ENCODE measurements around the gene STK26. TPM values are rescaled to one million over a fixed set of nuclear protein-coding genes. Genes with fewer than 3 reads are reported as not detected.

Gene STK26
- total RNA-seq, 1 experiment from 2014 or later = 49.5 TPM

- H3K9me2 ChIP-seq (replicated peaks; ENCODE audit: insufficient read depth, low read length) = no peaks in the 10 kb centered on the region
- H3K79me2 ChIP-seq (ENCODE audit: low read length) = peaks cover 53% of the 10 kb centered on the region
- H3K4me3 ChIP-seq (ENCODE audit: low read length) = peak overlapping the region; percentile 78
- no peaks in the 10 kb centered on the region for H3K27me3 ChIP-seq (ENCODE audit: low read length)
- peak overlapping the region; percentile 40; the same call in 1 of the 2 replicates for H2AFZ ChIP-seq (ENCODE audit: low read length)
- 0 out of 2 replicates have a peak overlapping the region, but pooled peaks have one; percentile 53 for H3K27ac ChIP-seq (ENCODE audit: low read length)
- peak overlapping the region; percentile 68 for H3K4me2 ChIP-seq (ENCODE audit: low read depth, low read length, poor library complexity, severe bottlenecking)
- H3K9me3 ChIP-seq (ENCODE audit: low read length) = no peaks in the 10 kb centered on the region
- H3K9ac ChIP-seq (ENCODE audit: low read length) = peak overlapping the region; percentile 82
- 0 out of 2 replicates have a peak, but pooled peaks cover 3% of the 10 kb centered on the region for H3K36me3 ChIP-seq (ENCODE audit: insufficient read depth, low read length)
- peak; percentile 65 for DNase-seq
- peaks cover 25% of the 10 kb centered on the region for H3K4me1 ChIP-seq (ENCODE audit: low read length)
- no peaks in the 10 kb centered on the region for H4K20me1 ChIP-seq (ENCODE audit: insufficient read depth, low read depth, low read length)
Observed at GRCh38 chrX:132023896-132024386, 839 bp downstream of the STK26 start.

GRCh38 chrX:132025041-132025440 is 1.9 kb downstream of the STK26 start:
- peaks cover 30% of the 10 kb centered on the region for H3K4me1 ChIP-seq (ENCODE audit: low read length)
- H2AFZ ChIP-seq (ENCODE audit: low read length) = no peak overlapping the region
- no peaks in the 10 kb centered on the region for H3K9me3 ChIP-seq (ENCODE audit: low read length)
- no peak overlapping the region for H3K27ac ChIP-seq (ENCODE audit: low read length)
- H3K9ac ChIP-seq (ENCODE audit: low read length) = peak overlapping the region; percentile 82
- H4K20me1 ChIP-seq (ENCODE audit: insufficient read depth, low read depth, low read length) = no peaks in the 10 kb centered on the region
- peaks cover 64% of the 10 kb centered on the region for H3K79me2 ChIP-seq (ENCODE audit: low read length)
- no peaks in the 10 kb centered on the region for H3K9me2 ChIP-seq (replicated peaks; ENCODE audit: insufficient read depth, low read length)
- DNase-seq = no peak
- peak overlapping the region; percentile 68 for H3K4me2 ChIP-seq (ENCODE audit: low read depth, low read length, poor library complexity, severe bottlenecking)
- H3K27me3 ChIP-seq (ENCODE audit: low read length) = no peaks in the 10 kb centered on the region
- 0 out of 2 replicates have a peak, but pooled peaks cover 3% of the 10 kb centered on the region for H3K36me3 ChIP-seq (ENCODE audit: insufficient read depth, low read length)
- peak overlapping the region; percentile 78 for H3K4me3 ChIP-seq (ENCODE audit: low read length)

GRCh38 chrX:132030264-132030663 is 7.2 kb downstream of the STK26 start:
- no peak overlapping the region for H3K9ac ChIP-seq (ENCODE audit: low read length)
- H3K27me3 ChIP-seq (ENCODE audit: low read length) = no peaks in the 10 kb centered on the region
- no peak overlapping the region for H3K27ac ChIP-seq (ENCODE audit: low read length)
- no peaks in the 10 kb centered on the region for H3K9me3 ChIP-seq (ENCODE audit: low read length)
- H3K4me1 ChIP-seq (ENCODE audit: low read length) = peaks cover 26% of the 10 kb centered on the region
- 0 out of 2 replicates have a peak, but pooled peaks cover 3% of the 10 kb centered on the region for H3K36me3 ChIP-seq (ENCODE audit: insufficient read depth, low read length)
- no peaks in the 10 kb centered on the region for H4K20me1 ChIP-seq (ENCODE audit: insufficient read depth, low read depth, low read length)
- peaks cover 94% of the 10 kb centered on the region for H3K79me2 ChIP-seq (ENCODE audit: low read length)
- H3K4me3 ChIP-seq (ENCODE audit: low read length) = no peak overlapping the region
- DNase-seq = no peak
- H2AFZ ChIP-seq (ENCODE audit: low read length) = no peak overlapping the region
- no peaks in the 10 kb centered on the region for H3K9me2 ChIP-seq (replicated peaks; ENCODE audit: insufficient read depth, low read length)
- no peak overlapping the region for H3K4me2 ChIP-seq (ENCODE audit: low read depth, low read length, poor library complexity, severe bottlenecking)

GRCh38 chrX:132031867-132032266 is 8.8 kb downstream of the STK26 start:
- H2AFZ ChIP-seq (ENCODE audit: low read length) = no peak overlapping the region
- DNase-seq = no peak
- H3K36me3 ChIP-seq (ENCODE audit: insufficient read depth, low read length) = 0 out of 2 replicates have a peak, but pooled peaks cover 3% of the 10 kb centered on the region
- no peaks in the 10 kb centered on the region for H3K27me3 ChIP-seq (ENCODE audit: low read length)
- H3K79me2 ChIP-seq (ENCODE audit: low read length) = peaks cover 93% of the 10 kb centered on the region
- H4K20me1 ChIP-seq (ENCODE audit: insufficient read depth, low read depth, low read length) = no peaks in the 10 kb centered on the region
- H3K27ac ChIP-seq (ENCODE audit: low read length) = no peak overlapping the region
- no peak overlapping the region for H3K4me3 ChIP-seq (ENCODE audit: low read length)
- H3K9me2 ChIP-seq (replicated peaks; ENCODE audit: insufficient read depth, low read length) = no peaks in the 10 kb centered on the region
- no peak overlapping the region for H3K9ac ChIP-seq (ENCODE audit: low read length)
- no peaks in the 10 kb centered on the region for H3K9me3 ChIP-seq (ENCODE audit: low read length)
- peaks cover 24% of the 10 kb centered on the region for H3K4me1 ChIP-seq (ENCODE audit: low read length)
- H3K4me2 ChIP-seq (ENCODE audit: low read depth, low read length, poor library complexity, severe bottlenecking) = no peak overlapping the region

GRCh38 chrX:132033166-132033565 is 10.1 kb downstream of the STK26 start:
- Histone ChIP-seq H3K9me3 (ENCODE audit: low read length) (no peaks in the 10 kb centered on the region), H4K20me1 (ENCODE audit: insufficient read depth, low read depth, low read length) (no peaks in the 10 kb centered on the region), H3K79me2 (ENCODE audit: low read length) (peaks cover 92% of the 10 kb centered on the region), H3K27ac (ENCODE audit: low read length) (no peak overlapping the region), H3K4me2 (ENCODE audit: low read depth, low read length, poor library complexity, severe bottlenecking) (no peak overlapping the region), H2AFZ (ENCODE audit: low read length) (no peak overlapping the region), H3K9ac (ENCODE audit: low read length) (no peak overlapping the region), H3K27me3 (ENCODE audit: low read length) (no peaks in the 10 kb centered on the region), H3K4me1 (ENCODE audit: low read length) (peaks cover 24% of the 10 kb centered on the region), H3K36me3 (ENCODE audit: insufficient read depth, low read length) (no peaks in the 10 kb centered on the region), H3K9me2 (replicated peaks; ENCODE audit: insufficient read depth, low read length) (no peaks in the 10 kb centered on the region), H3K4me3 (ENCODE audit: low read length) (no peak overlapping the region)
- no peak for DNase-seq

- Histone ChIP-seq H3K9ac (ENCODE audit: low read length) (no peak overlapping the region), H3K27ac (ENCODE audit: low read length) (no peak overlapping the region), H3K27me3 (ENCODE audit: low read length) (no peaks in the 10 kb centered on the region), H4K20me1 (ENCODE audit: insufficient read depth, low read depth, low read length) (no peaks in the 10 kb centered on the region), H3K36me3 (ENCODE audit: insufficient read depth, low read length) (no peaks in the 10 kb centered on the region), H3K9me2 (replicated peaks; ENCODE audit: insufficient read depth, low read length) (no peaks in the 10 kb centered on the region), H3K4me1 (ENCODE audit: low read length) (peaks cover 19% of the 10 kb centered on the region), H3K9me3 (ENCODE audit: low read length) (no peaks in the 10 kb centered on the region), H3K79me2 (ENCODE audit: low read length) (peaks cover 91% of the 10 kb centered on the region), H2AFZ (ENCODE audit: low read length) (no peak overlapping the region), H3K4me3 (ENCODE audit: low read length) (no peak overlapping the region), H3K4me2 (ENCODE audit: low read depth, low read length, poor library complexity, severe bottlenecking) (no peak overlapping the region)
- DNase-seq = no peak
Observed at GRCh38 chrX:132034648-132035047, 11.5 kb downstream of the STK26 start.

GRCh38 chrX:132037479-132037993 is 14.4 kb downstream of the STK26 start:
- DNase-seq = no peak
- Histone ChIP-seq H3K4me1 (ENCODE audit: low read length) (peaks cover 15% of the 10 kb centered on the region), H3K36me3 (ENCODE audit: insufficient read depth, low read length) (no peaks in the 10 kb centered on the region), H2AFZ (ENCODE audit: low read length) (no peak overlapping the region), H3K9me2 (replicated peaks; ENCODE audit: insufficient read depth, low read length) (no peaks in the 10 kb centered on the region), H3K27ac (ENCODE audit: low read length) (no peak overlapping the region), H3K79me2 (ENCODE audit: low read length) (peaks cover 89% of the 10 kb centered on the region), H3K27me3 (ENCODE audit: low read length) (no peaks in the 10 kb centered on the region), H3K4me2 (ENCODE audit: low read depth, low read length, poor library complexity, severe bottlenecking) (no peak overlapping the region), H3K9ac (ENCODE audit: low read length) (no peak overlapping the region), H3K9me3 (ENCODE audit: low read length) (no peaks in the 10 kb centered on the region), H3K4me3 (ENCODE audit: low read length) (no peak overlapping the region), H4K20me1 (ENCODE audit: insufficient read depth, low read depth, low read length) (no peaks in the 10 kb centered on the region)

GRCh38 chrX:132040066-132040465 is 17.0 kb downstream of the STK26 start:
- Histone ChIP-seq H3K9me2 (replicated peaks; ENCODE audit: insufficient read depth, low read length) (no peaks in the 10 kb centered on the region), H3K79me2 (ENCODE audit: low read length) (peaks cover 90% of the 10 kb centered on the region), H3K36me3 (ENCODE audit: insufficient read depth, low read length) (no peaks in the 10 kb centered on the region), H2AFZ (ENCODE audit: low read length) (no peak overlapping the region), H3K27me3 (ENCODE audit: low read length) (no peaks in the 10 kb centered on the region), H3K4me1 (ENCODE audit: low read length) (peaks cover 16% of the 10 kb centered on the region), H3K4me2 (ENCODE audit: low read depth, low read length, poor library complexity, severe bottlenecking) (no peak overlapping the region), H3K9ac (ENCODE audit: low read length) (no peak overlapping the region), H4K20me1 (ENCODE audit: insufficient read depth, low read depth, low read length) (no peaks in the 10 kb centered on the region), H3K4me3 (ENCODE audit: low read length) (no peak overlapping the region), H3K27ac (ENCODE audit: low read length) (no peak overlapping the region), H3K9me3 (ENCODE audit: low read length) (no peaks in the 10 kb centered on the region)
- no peak for DNase-seq

Data from Karpas-422 (cell line).